DOHH2 (cell line): ENCODE data around the gene DDX43.

Experiments
- H3F3A ChIP-seq: fragments of 200-600 bp; sonication (generic), shearing (Covaris generic); 2 replicates; pipeline ENCODE4 v1.6.0; 2016; ENCODE audit warnings: antibody characterized with exemption, mild to moderate bottlenecking; ENCODE audit not compliant: control insufficient read depth, insufficient read depth
- H3K27ac ChIP-seq: fragments of 200-600 bp; sonication (generic); 2 replicates; pipeline ENCODE4 v1.5.1; 2014; ENCODE audit warnings: low read depth, mild to moderate bottlenecking, low read length, moderate library complexity
- H3K27me3 ChIP-seq: fragments of 200-600 bp; sonication (generic); 2 replicates; pipeline ENCODE4 v1.6.1; 2014; ENCODE audit warnings: mild to moderate bottlenecking, low read length, mixed read lengths; ENCODE audit not compliant: control insufficient read depth
- H3K36me3 ChIP-seq: fragments of 200-600 bp; sonication (generic); 2 replicates; pipeline ENCODE4 v1.6.1; 2014; ENCODE audit warnings: mild to moderate bottlenecking, low read length, moderate library complexity, mixed read lengths; ENCODE audit not compliant: control insufficient read depth
- H3K4me1 ChIP-seq: fragments of 200-600 bp; sonication (generic); 2 replicates; pipeline ENCODE4 v1.6.1; 2014; ENCODE audit warnings: mild to moderate bottlenecking, low read length, mixed read lengths; ENCODE audit not compliant: control insufficient read depth
- H3K4me2 ChIP-seq: fragments of 200-600 bp; sonication (generic); 2 replicates; pipeline ENCODE4 v1.6.0; 2014; ENCODE audit warnings: mild to moderate bottlenecking, low read length, moderate library complexity
- H3K4me3 ChIP-seq: fragments of 200-600 bp; sonication (generic); 2 replicates; pipeline ENCODE4 v1.5.1; 2014; ENCODE audit warnings: mild to moderate bottlenecking, low read length, mixed read lengths
- H3K79me2 ChIP-seq: fragments of 200-600 bp; sonication (generic); 2 replicates; pipeline ENCODE4 v1.6.1; 2014; ENCODE audit warnings: mild to moderate bottlenecking, low read length, mixed read lengths; ENCODE audit not compliant: control insufficient read depth
- H3K9me2 ChIP-seq: fragments of 200-600 bp; sonication (generic); replicated peaks from 2 replicates; pipeline ENCODE4 v1.6.1; 2014; ENCODE audit warnings: mild to moderate bottlenecking, low read length, mixed read lengths; ENCODE audit not compliant: control insufficient read depth
- H3K9me3 ChIP-seq: fragments of 200-600 bp; sonication (generic); 2 replicates; pipeline ENCODE4 v1.6.1; 2014; ENCODE audit warnings: antibody characterized with exemption, low read length, mixed read lengths; ENCODE audit not compliant: control insufficient read depth, insufficient read depth
- H4K20me1 ChIP-seq: fragments of 200-600 bp; sonication (generic); 2 replicates; pipeline ENCODE4 v1.6.0; 2014; ENCODE audit warnings: low read depth, mild to moderate bottlenecking, antibody characterized with exemption, low read length, moderate library complexity; ENCODE audit not compliant: control insufficient read depth, insufficient read depth
- CTCF ChIP-seq: fragments of 200-600 bp; sonication (generic); IDR thresholded peaks from one replicate; pipeline ENCODE4 v1.5.1; 2014; ENCODE audit warnings: antibody characterized with exemption, mild to moderate bottlenecking, low read depth, low read length; ENCODE audit not compliant: poor library complexity, severe bottlenecking
- EZH2phosphoT487 ChIP-seq: fragments of 200-600 bp; sonication (generic); IDR thresholded peaks from 2 replicates; pipeline ENCODE4 v1.6.1; 2017; ENCODE audit warnings: borderline replicate concordance, mild to moderate bottlenecking, antibody characterized with exemption, low read length, moderate library complexity, mixed read lengths

Gene DDX43

GRCh38 chr6:73353636-73354593 is 40.7 kb upstream of the DDX43 start, which contains the start of gene DPPA5:
DPPA5 (minus strand) TSS chr6:73354276; CDS start chr6:73354225, 51 bp downstream.
- no peak within 1 kb of the TSS for H3K27ac ChIP-seq
- H3K4me1 ChIP-seq = no peaks in the 10 kb centered on the region
- TF ChIP-seq CTCF (no peak), EZH2phosphoT487 (no peak)
- no peaks in the 10 kb centered on the region for H3K36me3 ChIP-seq
- no peaks in the 10 kb centered on the region for H3K79me2 ChIP-seq
- H3K27me3 ChIP-seq = peaks cover 12% of the 10 kb centered on the region; the same call in 1 of the 2 replicates
- H3F3A ChIP-seq = no peaks in the 10 kb centered on the region
- no peak within 1 kb of the TSS for H3K4me3 ChIP-seq
- no peak within 1 kb of the TSS for H3K4me2 ChIP-seq
- H3K9me3 ChIP-seq = no peaks in the 10 kb centered on the region
- no peaks in the 10 kb centered on the region for H4K20me1 ChIP-seq
- H3K9me2 ChIP-seq = no peaks in the 10 kb centered on the region

GRCh38 chr6:73362358-73362757 is 32.3 kb upstream of the DDX43 start, which contains the start of gene KHDC3L:
KHDC3L (plus strand) TSS chr6:73362658; CDS start chr6:73362730, 72 bp downstream.
- no peaks in the 10 kb centered on the region for H4K20me1 ChIP-seq
- H3K9me2 ChIP-seq = no peaks in the 10 kb centered on the region
- H3K4me3 ChIP-seq = no peak within 1 kb of the TSS
- no peak within 1 kb of the TSS for H3K4me2 ChIP-seq
- TF ChIP-seq CTCF (no peak), EZH2phosphoT487 (no peak)
- no peak within 1 kb of the TSS for H3K27ac ChIP-seq
- H3K36me3 ChIP-seq = no peaks in the 10 kb centered on the region
- H3F3A ChIP-seq = no peaks in the 10 kb centered on the region
- no peaks in the 10 kb centered on the region for H3K9me3 ChIP-seq
- no peaks in the 10 kb centered on the region for H3K4me1 ChIP-seq
- H3K27me3 ChIP-seq = no peaks in the 10 kb centered on the region
- no peaks in the 10 kb centered on the region for H3K79me2 ChIP-seq

- Histone ChIP-seq H3K9me3 (no peaks in the 10 kb centered on the region), H3K79me2 (no peaks in the 10 kb centered on the region)
Measured at GRCh38 chr6:73362869-73363536, 31.6 kb upstream of the DDX43 start.

More at GRCh38 chr6:73362869-73363536, 31.6 kb upstream of the DDX43 start:
- Histone ChIP-seq H3K27me3 (no peaks in the 10 kb centered on the region), H4K20me1 (no peaks in the 10 kb centered on the region), H3K4me2 (no peak overlapping the region), H3K4me1 (no peaks in the 10 kb centered on the region), H3K36me3 (no peaks in the 10 kb centered on the region), H3K27ac (no peak overlapping the region), H3K4me3 (no peak overlapping the region), H3F3A (no peaks in the 10 kb centered on the region), H3K9me2 (no peaks in the 10 kb centered on the region)
- no peak for TF ChIP-seq CTCF
- TF ChIP-seq EZH2phosphoT487 = no peak
